PFSK-1 (cell line): ENCODE results near the gene POGZ.

Experiments
- POLR2AphosphoS5 ChIP-seq: IDR thresholded peaks from 2 replicates; pipeline ENCODE4 v1.6.1; 2012; ENCODE audit warnings: low read depth, mild to moderate bottlenecking, control low read depth, low read length, moderate library complexity
- SIN3A ChIP-seq: IDR thresholded peaks from 2 replicates; pipeline ENCODE4 v1.6.1; 2012; ENCODE audit warnings: mild to moderate bottlenecking, low read length, moderate library complexity, borderline replicate concordance; ENCODE audit not compliant: insufficient read depth
- TAF1 ChIP-seq: IDR thresholded peaks from 2 replicates; pipeline ENCODE4 v1.6.1; 2012; ENCODE audit warnings: low read length, control low read depth, borderline replicate concordance; ENCODE audit not compliant: insufficient read depth
- TF ChIP-seq, protein P1 (sequence below), 2 experiments: IDR thresholded peaks; 2 replicates each; pipeline versions ENCODE4 v1.6.1 to v1.8.0; 2011 to 2012; ENCODE audit warnings: low read depth in 2 of 2, low read length in 2 of 2, control low read depth in 1 of 2, inconsistent platforms in 1 of 2, mild to moderate bottlenecking in 1 of 2, moderate library complexity in 1 of 2; ENCODE audit not compliant: insufficient read depth in 1 of 2

DNA sequence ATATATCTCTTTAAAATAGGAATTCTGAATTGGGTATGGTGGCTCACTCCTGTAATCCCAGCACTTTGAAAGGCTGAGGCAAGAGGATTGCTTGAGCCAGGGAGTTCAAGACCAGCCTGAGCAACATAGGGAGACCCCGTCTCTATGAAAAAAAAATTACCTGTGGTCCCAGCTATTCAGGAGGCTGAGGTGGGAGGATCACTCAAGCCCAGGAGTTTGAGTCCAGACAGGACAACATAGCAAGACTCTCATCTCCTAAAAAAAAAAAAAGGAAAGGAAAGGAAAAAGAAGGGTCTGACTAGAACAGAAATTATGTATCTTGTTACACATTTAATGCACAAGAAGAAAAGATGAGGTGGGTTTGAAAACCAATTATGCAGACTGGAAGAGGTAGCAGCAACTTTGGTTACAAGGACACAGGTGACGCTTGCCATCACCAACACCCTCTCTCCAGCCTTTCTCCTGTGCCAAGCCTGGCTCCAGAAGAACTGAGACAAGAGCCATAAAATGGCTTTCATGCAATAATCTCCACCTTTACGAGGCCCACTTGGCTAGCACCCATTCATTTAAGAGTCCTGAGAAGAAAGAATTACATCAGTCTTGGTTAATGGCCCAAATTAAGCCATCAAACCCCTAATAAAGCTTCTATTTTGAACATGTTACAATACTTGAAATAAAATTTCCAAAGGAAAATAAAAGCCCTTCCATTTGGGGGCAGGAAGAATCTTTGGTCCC, 82.0 kb downstream of the POGZ start:
- TF ChIP-seq POLR2AphosphoS5 (no peak), TAF1 (no peak), SIN3A (no peak)
- TF ChIP-seq, protein P1, sequence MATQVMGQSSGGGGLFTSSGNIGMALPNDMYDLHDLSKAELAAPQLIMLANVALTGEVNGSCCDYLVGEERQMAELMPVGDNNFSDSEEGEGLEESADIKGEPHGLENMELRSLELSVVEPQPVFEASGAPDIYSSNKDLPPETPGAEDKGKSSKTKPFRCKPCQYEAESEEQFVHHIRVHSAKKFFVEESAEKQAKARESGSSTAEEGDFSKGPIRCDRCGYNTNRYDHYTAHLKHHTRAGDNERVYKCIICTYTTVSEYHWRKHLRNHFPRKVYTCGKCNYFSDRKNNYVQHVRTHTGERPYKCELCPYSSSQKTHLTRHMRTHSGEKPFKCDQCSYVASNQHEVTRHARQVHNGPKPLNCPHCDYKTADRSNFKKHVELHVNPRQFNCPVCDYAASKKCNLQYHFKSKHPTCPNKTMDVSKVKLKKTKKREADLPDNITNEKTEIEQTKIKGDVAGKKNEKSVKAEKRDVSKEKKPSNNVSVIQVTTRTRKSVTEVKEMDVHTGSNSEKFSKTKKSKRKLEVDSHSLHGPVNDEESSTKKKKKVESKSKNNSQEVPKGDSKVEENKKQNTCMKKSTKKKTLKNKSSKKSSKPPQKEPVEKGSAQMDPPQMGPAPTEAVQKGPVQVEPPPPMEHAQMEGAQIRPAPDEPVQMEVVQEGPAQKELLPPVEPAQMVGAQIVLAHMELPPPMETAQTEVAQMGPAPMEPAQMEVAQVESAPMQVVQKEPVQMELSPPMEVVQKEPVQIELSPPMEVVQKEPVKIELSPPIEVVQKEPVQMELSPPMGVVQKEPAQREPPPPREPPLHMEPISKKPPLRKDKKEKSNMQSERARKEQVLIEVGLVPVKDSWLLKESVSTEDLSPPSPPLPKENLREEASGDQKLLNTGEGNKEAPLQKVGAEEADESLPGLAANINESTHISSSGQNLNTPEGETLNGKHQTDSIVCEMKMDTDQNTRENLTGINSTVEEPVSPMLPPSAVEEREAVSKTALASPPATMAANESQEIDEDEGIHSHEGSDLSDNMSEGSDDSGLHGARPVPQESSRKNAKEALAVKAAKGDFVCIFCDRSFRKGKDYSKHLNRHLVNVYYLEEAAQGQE (IDR thresholded peaks at IDR 0.05; ENCODE audit: insufficient read depth in 1 of 2, low read depth in 2 of 2, low read length in 2 of 2), result no peak
